Colonic mucosa (tissue), 4 donors: ENCODE results near the gene DLG2. TPM values are rescaled to one million over a fixed set of nuclear protein-coding genes. Genes with fewer than 3 reads are reported as not detected.

Source experiments
- DNase-seq: peaks from one replicate; pipeline ENCODE4 v3.0.0-alpha.2; 2020
- H3K27ac ChIP-seq: fragments of 200-600 bp; one replicate; pipeline ENCODE4 v1.8.0; 2021
- H3K27me3 ChIP-seq: fragments of 200-600 bp; one replicate; pipeline ENCODE4 v1.8.0; 2021
- H3K36me3 ChIP-seq: fragments of 200-600 bp; one replicate; pipeline ENCODE4 v1.8.0; 2021
- H3K4me1 ChIP-seq: fragments of 200-600 bp; one replicate; pipeline ENCODE4 v1.8.0; 2021; ENCODE audit warnings: mild to moderate bottlenecking
- H3K4me3 ChIP-seq: fragments of 200-600 bp; one replicate; pipeline ENCODE4 v1.8.0; 2021
- H3K9ac ChIP-seq, 2 donors: one replicate each; pipeline ENCODE4 v1.7.0; 2013; ENCODE audit warnings: control low read depth in 2 of 2, low read depth in 2 of 2, low read length in 2 of 2
- H3K9me3 ChIP-seq: fragments of 200-600 bp; one replicate; pipeline ENCODE4 v1.8.0; 2021
- intact Hi-C: fragments of 100-400 bp; cut with DNase I; formaldehyde crosslinking; loops from one replicate; pipeline ENCODE4 v1.14.1; 2022
- total RNA-seq, 2 donors: library from RNA; stranded (reverse); fragmentation: NEBNext Ultra II Directional in 1 of 2; extraction: Animal tissue kit (Norgen Biotek cat#: 25700) in 1 of 2; gene quantifications; one replicate each; pipeline ENCODE4 v1.2.1, GENCODE V29; 2021
- TF ChIP-seq, protein P1 (sequence below): fragments of 200-600 bp; IDR thresholded peaks from one replicate; pipeline ENCODE4 v1.8.0; 2022; ENCODE audit warnings: antibody characterized with exemption, mild to moderate bottlenecking
- donor health status: healthy.
- donor health status: DM: no; HTN: no; CAD: no.
- donor health status: DM: no; HTN: no; CAD: no.

DLG2 gene
- total RNA-seq, 2 donors from 2014 or later: 1.4 to 3.3 TPM

DNA sequence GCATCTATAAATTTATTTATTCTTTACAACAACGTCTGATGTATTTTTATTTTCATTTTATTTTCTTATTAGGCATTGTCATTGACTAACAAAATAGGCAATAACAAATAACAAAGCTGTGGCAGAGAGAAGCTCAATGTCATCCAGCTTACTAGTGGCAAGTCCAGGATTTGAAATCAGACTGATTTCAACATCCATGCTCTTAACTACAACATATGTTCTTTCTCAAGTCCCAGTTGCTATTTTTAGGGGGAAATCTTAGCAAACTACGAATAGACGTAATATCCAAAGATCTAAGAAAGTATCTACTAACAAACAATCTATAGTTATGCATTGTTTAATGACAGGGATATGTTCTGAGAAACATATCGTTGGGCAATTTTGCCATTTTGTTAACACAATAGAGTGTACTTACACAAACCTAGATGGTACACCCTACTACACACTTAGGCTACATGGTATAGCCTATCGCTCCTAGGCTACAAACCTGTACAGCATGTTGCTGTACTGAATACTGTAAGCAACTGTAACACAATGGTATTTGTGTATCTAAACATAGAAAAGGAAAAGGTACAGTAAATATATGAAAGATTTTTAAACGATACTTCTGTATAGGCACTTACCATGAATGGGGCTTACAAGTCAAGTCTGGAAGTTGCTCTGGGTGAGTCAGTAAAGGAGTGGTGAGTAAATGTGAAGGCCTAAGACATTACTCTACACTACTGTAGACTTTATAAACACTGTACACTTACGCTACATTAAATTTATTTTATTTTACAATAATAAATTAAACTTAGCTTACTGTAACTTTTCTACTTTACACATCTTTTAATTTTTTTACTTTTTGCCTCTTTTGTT, 151.3 kb downstream of the DLG2 start:
- intact Hi-C loops: no loop called here
- Histone ChIP-seq H3K4me1 (no peaks in the 10 kb centered on the region), H3K9me3 (no peaks in the 10 kb centered on the region), H3K9ac (no peak overlapping the region), H3K27ac (no peak overlapping the region), H3K27me3 (no peaks in the 10 kb centered on the region), H3K36me3 (no peaks in the 10 kb centered on the region), H3K4me3 (no peak overlapping the region)
- TF ChIP-seq, protein P1, sequence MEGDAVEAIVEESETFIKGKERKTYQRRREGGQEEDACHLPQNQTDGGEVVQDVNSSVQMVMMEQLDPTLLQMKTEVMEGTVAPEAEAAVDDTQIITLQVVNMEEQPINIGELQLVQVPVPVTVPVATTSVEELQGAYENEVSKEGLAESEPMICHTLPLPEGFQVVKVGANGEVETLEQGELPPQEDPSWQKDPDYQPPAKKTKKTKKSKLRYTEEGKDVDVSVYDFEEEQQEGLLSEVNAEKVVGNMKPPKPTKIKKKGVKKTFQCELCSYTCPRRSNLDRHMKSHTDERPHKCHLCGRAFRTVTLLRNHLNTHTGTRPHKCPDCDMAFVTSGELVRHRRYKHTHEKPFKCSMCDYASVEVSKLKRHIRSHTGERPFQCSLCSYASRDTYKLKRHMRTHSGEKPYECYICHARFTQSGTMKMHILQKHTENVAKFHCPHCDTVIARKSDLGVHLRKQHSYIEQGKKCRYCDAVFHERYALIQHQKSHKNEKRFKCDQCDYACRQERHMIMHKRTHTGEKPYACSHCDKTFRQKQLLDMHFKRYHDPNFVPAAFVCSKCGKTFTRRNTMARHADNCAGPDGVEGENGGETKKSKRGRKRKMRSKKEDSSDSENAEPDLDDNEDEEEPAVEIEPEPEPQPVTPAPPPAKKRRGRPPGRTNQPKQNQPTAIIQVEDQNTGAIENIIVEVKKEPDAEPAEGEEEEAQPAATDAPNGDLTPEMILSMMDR: no peak
- DNase-seq: no peak

DNA sequence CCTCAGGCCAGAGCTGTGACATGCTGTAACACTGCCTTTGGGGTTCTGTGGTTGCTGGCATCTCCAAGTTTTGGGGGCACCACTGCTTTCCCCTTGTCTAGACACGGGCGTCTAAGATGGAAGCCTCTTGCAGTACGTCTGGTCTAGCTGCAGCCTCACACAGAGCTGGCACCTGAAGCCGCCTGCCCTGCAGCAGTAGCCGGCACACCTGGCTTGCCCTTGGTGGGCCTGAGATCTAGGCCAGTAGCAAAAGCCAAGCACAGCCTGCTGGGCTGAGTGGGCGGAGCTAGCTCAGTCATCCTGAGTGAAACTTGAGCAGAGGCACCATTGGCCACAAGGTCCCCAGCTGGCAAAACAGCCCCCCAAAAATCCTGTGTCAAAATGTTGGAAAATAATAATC, 154.2 kb downstream of the DLG2 start:
- Histone ChIP-seq H3K27ac (no peak overlapping the region), H3K27me3 (no peaks in the 10 kb centered on the region), H3K36me3 (no peaks in the 10 kb centered on the region), H3K4me1 (no peaks in the 10 kb centered on the region), H3K9me3 (no peaks in the 10 kb centered on the region), H3K4me3 (no peak overlapping the region), H3K9ac (no peak overlapping the region)
- intact Hi-C loops: no loop called here
- TF ChIP-seq, protein P1: no peak
- no peak for DNase-seq

- Histone ChIP-seq H3K27ac (no peak overlapping the region), H3K9ac (no peak overlapping the region), H3K9me3 (no peaks in the 10 kb centered on the region), H3K4me1 (no peaks in the 10 kb centered on the region), H3K27me3 (no peaks in the 10 kb centered on the region), H3K36me3 (no peaks in the 10 kb centered on the region), H3K4me3 (no peak overlapping the region)
- no peak for DNase-seq
- TF ChIP-seq, protein P1: no peak
- intact Hi-C loops: no loop called here
Observed at GRCh38 chr11:85464283-85464682, 162.9 kb downstream of the DLG2 start.

DNA sequence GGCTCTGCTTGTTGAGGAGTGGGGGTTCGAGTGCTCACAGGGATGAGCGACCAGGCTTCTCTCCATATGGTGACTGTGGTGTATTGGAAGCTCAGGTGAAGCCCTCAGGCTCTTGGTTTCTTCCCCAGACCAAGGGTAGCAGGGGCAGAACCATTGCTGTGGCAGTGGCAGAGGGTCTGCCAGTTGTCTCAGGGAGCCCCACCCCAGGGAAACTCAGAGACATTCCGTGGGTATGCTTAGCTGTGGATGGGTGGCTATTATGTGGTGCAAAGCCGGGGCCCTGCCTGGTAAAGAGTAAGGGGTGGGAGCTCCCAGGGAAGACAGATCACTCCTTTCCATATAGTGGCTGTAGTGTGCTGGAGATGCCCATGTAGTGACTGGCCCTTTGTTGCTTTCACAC, 167.8 kb downstream of the DLG2 start:
- DNase-seq: no peak
- no peaks in the 10 kb centered on the region for H3K27me3 ChIP-seq
- no peaks in the 10 kb centered on the region for H3K9me3 ChIP-seq
- TF ChIP-seq, protein P1: no peak
- no peak overlapping the region for H3K4me3 ChIP-seq
- intact Hi-C loops: no loop called here
- no peak overlapping the region for H3K9ac ChIP-seq
- no peaks in the 10 kb centered on the region for H3K4me1 ChIP-seq
- no peaks in the 10 kb centered on the region for H3K36me3 ChIP-seq
- H3K27ac ChIP-seq: no peak overlapping the region

DNA sequence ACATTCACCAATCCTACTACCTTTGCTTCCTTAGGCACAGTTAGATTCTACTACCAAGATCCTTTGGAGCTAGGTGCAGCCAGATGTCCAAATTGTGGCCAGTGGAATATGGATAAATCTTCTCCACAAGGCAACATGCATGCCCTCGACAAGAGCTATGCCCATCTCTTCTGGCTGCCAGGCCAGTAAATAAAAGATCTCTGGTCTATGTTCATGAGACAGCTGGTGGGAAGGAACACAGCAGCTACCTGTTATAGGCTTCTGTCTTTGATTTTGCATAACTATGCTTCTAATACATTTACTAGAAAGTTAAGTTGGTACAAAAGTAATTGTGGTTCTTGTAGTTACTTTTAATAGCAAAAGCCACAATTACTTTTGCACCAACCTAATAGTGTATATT, 182.7 kb downstream of the DLG2 start:
- Histone ChIP-seq H3K4me1 (no peaks in the 10 kb centered on the region), H3K9ac (no peak overlapping the region), H3K27ac (no peak overlapping the region), H3K36me3 (no peaks in the 10 kb centered on the region), H3K9me3 (no peaks in the 10 kb centered on the region), H3K4me3 (no peak overlapping the region), H3K27me3 (no peaks in the 10 kb centered on the region)
- no peak for DNase-seq
- intact Hi-C loops: no loop called here
- TF ChIP-seq, protein P1: no peak
